CD4-positive, CD25-positive, alpha-beta regulatory T cell (primary cell): ENCODE measurements around the gene FGFRL1. TPM values are rescaled to one million over a fixed set of nuclear protein-coding genes. Genes with fewer than 3 reads are reported as not detected.

ENCODE experiments used
- ATAC-seq, 2 donors: fragments of 150-1000 bp; cut with Tn5 transposase; one replicate each; pipeline ENCODE4 v1.10.0; 2021; ENCODE audit warnings: low read depth in 2 of 2, moderate number of reproducible peaks in 2 of 2, moderate library complexity in 1 of 2
- DNase-seq, 3 donors: peaks; one replicate each; pipeline versions ENCODE4 v3.0.0 to v3.0.0-alpha.2; 2012 to 2022; ENCODE audit warnings: mixed read lengths in 1 of 3
- H3K27ac ChIP-seq: one replicate; pipeline ENCODE4 v1.7.0; 2013; ENCODE audit warnings: mild to moderate bottlenecking, low read length; ENCODE audit not compliant: insufficient read depth, poor library complexity, severe bottlenecking
- H3K27me3 ChIP-seq: one replicate; pipeline ENCODE4 v1.7.0; 2013; ENCODE audit warnings: low read length; ENCODE audit not compliant: control insufficient read depth, insufficient read depth
- H3K36me3 ChIP-seq: one replicate; pipeline ENCODE4 v1.7.0; 2013; ENCODE audit warnings: mild to moderate bottlenecking, low read length, moderate library complexity; ENCODE audit not compliant: control insufficient read depth, insufficient read depth
- H3K4me1 ChIP-seq: 2 replicates; pipeline ENCODE4 v1.7.0; 2013; ENCODE audit warnings: mild to moderate bottlenecking, low read length; ENCODE audit not compliant: insufficient read depth, control insufficient read depth, poor library complexity, severe bottlenecking
- H3K4me3 ChIP-seq: one replicate; pipeline ENCODE4 v1.7.0; 2013; ENCODE audit warnings: low read depth, mild to moderate bottlenecking, low read length, moderate library complexity
- H3K9me3 ChIP-seq, 2 experiments: 1 replicate in 1 of 2; 2 replicates in 1 of 2; pipeline ENCODE4 v1.7.0; 2013; ENCODE audit warnings: low read length in 2 of 2, mild to moderate bottlenecking in 1 of 2, moderate library complexity in 1 of 2; ENCODE audit not compliant: control insufficient read depth in 2 of 2
- H3K27ac Mint-ChIP-seq, 3 donors: one replicate each; pipeline ENCODE4 v1.8.0; 2020 to 2022; ENCODE audit warnings: mild to moderate bottlenecking in 3 of 3, mixed read lengths in 3 of 3, moderate library complexity in 2 of 3
- H3K27me3 Mint-ChIP-seq: one replicate; pipeline ENCODE4 v1.8.0; 2022; ENCODE audit warnings: mild to moderate bottlenecking, mixed read lengths
- H3K36me3 Mint-ChIP-seq: one replicate; pipeline ENCODE4 v1.8.0; 2020; ENCODE audit warnings: mixed read lengths
- H3K4me1 Mint-ChIP-seq, 4 donors: one replicate each; pipeline ENCODE4 v1.8.0; 2020 to 2022; ENCODE audit warnings: mixed read lengths in 4 of 4, mild to moderate bottlenecking in 1 of 4
- H3K4me3 Mint-ChIP-seq, 4 donors: one replicate each; pipeline ENCODE4 v1.8.0; 2020 to 2022; ENCODE audit warnings: mild to moderate bottlenecking in 4 of 4, mixed read lengths in 4 of 4, moderate library complexity in 3 of 4
- H3K9me3 Mint-ChIP-seq, 7 donors: one replicate each; pipeline ENCODE4 v1.8.0; 2020 to 2022; ENCODE audit warnings: mixed read lengths in 7 of 7, mild to moderate bottlenecking in 3 of 7, moderate library complexity in 2 of 7
- polyA plus RNA-seq, 4 donors: library from polyadenylated mRNA; unstranded; fragments of 300-500 nt; fragmentation: Illumina TruSeq; gene quantifications; one replicate each; pipeline ENCODE4 v1.2.3, GENCODE V29; 2021
- total RNA-seq: library from RNA; stranded (reverse); gene quantifications from one replicate; pipeline ENCODE4 v1.2.3, GENCODE V29; 2022

Gene FGFRL1
- total and polyA plus RNA-seq, 5 donors from 2014 or later = 0.27 to 14.3 (median 0.35) TPM

GRCh38 chr4:987624-988513 is 23.6 kb upstream of the FGFRL1 start:
- ATAC-seq = no peak
- H3K27ac ChIP-seq = peak overlapping the region; percentile 75
- H3K4me3 Mint-ChIP-seq = peak overlapping the region; percentile 72 to 84 (median 78)

GRCh38 chr4:988726-989721 is 22.4 kb upstream of the FGFRL1 start:
- Histone ChIP-seq H3K4me1 (peaks cover 34% of the 10 kb centered on the region), H3K9me3 (no peaks in the 10 kb centered on the region), H3K4me3 (no peak overlapping the region), H3K36me3 (peaks cover 9% of the 10 kb centered on the region), H3K27me3 (no peaks in the 10 kb centered on the region), H3K27ac (no peak overlapping the region)
- Mint-ChIP-seq H3K9me3 (no peaks in the 10 kb centered on the region), H3K27me3 (no peaks in the 10 kb centered on the region), H3K27ac (no peak overlapping the region), H3K4me1 (peaks cover 0 to 33% (median 5%) of the 10 kb centered on the region in 4 donors), H3K36me3 (no peaks in the 10 kb centered on the region), H3K4me3 (peak overlapping the region in 3 of 4 donors; percentile 5 to 63 (median 32))
- ATAC-seq = no peak
- no peak for DNase-seq

More at GRCh38 chr4:987624-988513, 23.6 kb upstream of the FGFRL1 start:
- Histone ChIP-seq H3K9me3 (no peaks in the 10 kb centered on the region), H3K36me3 (peaks cover 9% of the 10 kb centered on the region), H3K4me1 (peaks cover 34% of the 10 kb centered on the region), H3K27me3 (no peaks in the 10 kb centered on the region), H3K4me3 (no peak overlapping the region)
- no peaks in the 10 kb centered on the region for H3K27me3 Mint-ChIP-seq
- peak overlapping the region in 1 of 3 donors; percentile 84 for H3K27ac Mint-ChIP-seq
- peaks cover 2% of the 10 kb centered on the region for H3K36me3 Mint-ChIP-seq
- no peaks in the 10 kb centered on the region for H3K9me3 Mint-ChIP-seq
- H3K4me1 Mint-ChIP-seq = peaks cover 0 to 33% (median 5%) of the 10 kb centered on the region in 4 donors
- DNase-seq = no peak

DNA sequence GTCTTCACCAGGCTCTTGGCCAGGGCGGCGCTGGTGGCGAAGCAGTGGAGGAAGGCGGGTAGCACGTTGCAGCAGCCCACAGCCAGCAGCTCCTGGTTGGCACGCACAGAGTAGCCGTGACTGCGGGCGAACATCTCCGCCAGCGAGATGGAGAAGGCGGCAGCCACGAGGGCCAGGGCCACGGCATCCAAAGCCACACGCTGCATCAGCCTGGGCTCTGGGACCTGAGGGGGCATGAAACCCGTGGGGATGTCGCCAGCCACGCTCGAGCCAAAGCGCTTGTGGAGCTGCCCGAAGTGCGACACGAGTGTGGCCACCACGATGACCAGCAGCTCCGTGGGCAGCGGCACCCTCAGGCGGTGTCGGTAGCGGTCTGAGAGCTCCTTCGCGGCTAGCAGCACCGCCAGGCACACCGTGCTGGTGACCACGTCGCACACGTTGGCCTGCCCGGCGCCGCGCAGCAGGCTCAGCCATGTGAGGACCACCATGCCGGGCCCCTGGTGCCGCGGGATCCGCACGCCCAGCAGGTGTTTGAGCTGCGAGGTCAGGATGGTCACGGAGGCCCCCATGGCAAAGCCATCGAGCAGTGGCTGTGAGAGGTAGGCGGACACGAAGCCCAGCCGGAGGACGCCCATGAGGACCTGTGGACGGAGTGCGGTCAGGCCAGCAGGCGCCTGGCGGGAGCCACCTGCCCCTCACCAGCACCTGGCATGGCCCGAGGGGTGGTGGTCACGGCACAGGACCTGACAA is 21.5 kb upstream of the FGFRL1 start:
- Histone ChIP-seq H3K27me3 (no peaks in the 10 kb centered on the region), H3K36me3 (peaks cover 9% of the 10 kb centered on the region), H3K4me3 (no peak overlapping the region), H3K4me1 (peaks cover 31% of the 10 kb centered on the region), H3K9me3 (no peaks in the 10 kb centered on the region), H3K27ac (no peak overlapping the region)
- DNase-seq = no peak
- Mint-ChIP-seq H3K4me1 (peaks cover 0 to 26% (median 5%) of the 10 kb centered on the region in 4 donors), H3K27me3 (no peaks in the 10 kb centered on the region), H3K9me3 (no peaks in the 10 kb centered on the region), H3K36me3 (no peaks in the 10 kb centered on the region), H3K4me3 (peak overlapping the region in 1 of 4 donors; percentile 13), H3K27ac (no peak overlapping the region)
- ATAC-seq = no peak

DNA sequence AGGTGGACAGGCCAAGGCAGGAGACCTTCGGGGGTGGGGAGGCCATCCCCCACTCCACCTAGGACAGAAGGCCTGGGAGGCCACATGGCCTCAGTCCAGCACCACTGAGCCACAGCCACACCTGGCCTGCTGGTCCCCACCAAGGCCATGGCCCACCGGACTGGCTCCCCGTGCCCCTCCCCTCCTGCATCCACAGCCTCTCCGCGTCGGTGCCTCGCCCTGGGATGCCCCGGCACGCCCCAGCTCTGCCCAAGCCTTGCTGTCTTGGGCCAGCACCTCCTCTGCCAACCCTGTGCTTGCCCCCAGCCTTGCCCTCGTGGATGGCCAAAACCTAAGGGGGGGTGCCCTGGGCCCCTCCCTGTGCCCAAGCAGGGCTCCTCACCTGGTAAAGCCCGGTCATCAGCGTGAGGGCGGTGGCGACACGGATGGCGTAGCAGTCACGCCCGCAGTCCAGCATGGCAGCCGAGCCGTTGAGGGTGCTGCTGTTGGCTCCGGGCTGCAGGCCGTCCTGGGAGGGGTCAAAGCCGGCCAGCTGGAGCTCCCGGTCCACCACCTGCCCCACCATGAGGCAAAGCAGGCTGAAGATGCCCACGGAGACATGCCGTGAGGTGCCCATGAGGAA is 20.6 kb upstream of the FGFRL1 start:
- no peaks in the 10 kb centered on the region for H3K36me3 Mint-ChIP-seq
- Histone ChIP-seq H3K4me3 (no peak overlapping the region), H3K36me3 (peaks cover 9% of the 10 kb centered on the region), H3K27me3 (no peaks in the 10 kb centered on the region), H3K4me1 (peaks cover 22% of the 10 kb centered on the region), H3K27ac (no peak overlapping the region), H3K9me3 (no peaks in the 10 kb centered on the region)
- H3K27me3 Mint-ChIP-seq = no peaks in the 10 kb centered on the region
- H3K4me1 Mint-ChIP-seq = peaks cover 0 to 16% (median 5%) of the 10 kb centered on the region in 4 donors
- H3K9me3 Mint-ChIP-seq = no peaks in the 10 kb centered on the region
- no peak overlapping the region for H3K27ac Mint-ChIP-seq
- DNase-seq = no peak
- no peak for ATAC-seq
- H3K4me3 Mint-ChIP-seq = no peak overlapping the region

DNA sequence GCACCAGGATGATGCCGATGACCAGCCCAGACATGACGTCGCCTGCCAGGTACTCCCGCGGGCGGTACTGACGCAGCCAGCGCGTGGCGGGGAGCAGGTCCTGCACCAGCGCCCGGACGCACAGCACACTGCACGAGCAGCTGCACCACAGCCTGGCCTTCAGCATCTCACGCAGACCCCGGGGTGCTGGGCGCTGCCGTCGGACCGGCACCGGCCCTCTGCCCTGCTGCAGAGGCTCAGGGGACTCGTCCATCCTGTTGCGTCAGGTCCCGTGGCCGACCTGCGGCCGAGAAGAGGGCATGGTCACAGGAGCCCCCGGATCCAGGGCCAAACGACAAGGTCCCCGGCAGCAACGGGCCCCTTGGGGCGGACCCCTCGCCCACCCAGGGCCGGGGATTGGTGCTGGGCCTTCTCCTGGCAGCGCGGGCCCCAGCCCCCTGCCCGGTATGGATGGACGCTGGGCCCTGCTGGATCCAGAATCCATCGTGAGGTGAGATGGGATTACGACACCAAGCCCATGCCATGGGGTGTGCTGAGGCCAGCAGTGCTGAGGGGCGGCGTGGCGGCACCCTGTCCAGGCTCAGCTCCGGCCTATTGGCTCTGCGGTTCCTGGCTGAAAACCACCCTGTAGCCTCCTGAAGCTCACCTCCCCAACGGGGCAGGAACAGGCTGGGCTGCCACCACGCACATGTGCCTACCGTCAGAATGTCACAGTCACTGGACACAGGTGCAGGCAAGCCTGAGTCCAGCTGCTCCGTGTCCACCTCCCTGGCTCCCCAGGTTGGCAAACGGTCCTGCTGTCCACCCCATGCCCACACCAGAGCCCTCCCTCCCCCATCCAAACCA is 19.8 kb upstream of the FGFRL1 start:
- H3K9me3 Mint-ChIP-seq = no peaks in the 10 kb centered on the region
- no peak for ATAC-seq
- Histone ChIP-seq H3K9me3 (no peaks in the 10 kb centered on the region), H3K27me3 (no peaks in the 10 kb centered on the region), H3K27ac (no peak overlapping the region), H3K36me3 (peaks cover 9% of the 10 kb centered on the region), H3K4me3 (no peak overlapping the region), H3K4me1 (peaks cover 14% of the 10 kb centered on the region)
- no peak for DNase-seq
- H3K4me3 Mint-ChIP-seq = no peak overlapping the region
- no peaks in the 10 kb centered on the region for H3K36me3 Mint-ChIP-seq
- H3K27ac Mint-ChIP-seq = no peak overlapping the region
- H3K4me1 Mint-ChIP-seq = peaks cover 0 to 8% (median 0%) of the 10 kb centered on the region in 4 donors
- H3K27me3 Mint-ChIP-seq = no peaks in the 10 kb centered on the region

GRCh38 chr4:992297-993110 is 18.9 kb upstream of the FGFRL1 start:
- Histone ChIP-seq H3K4me1 (peaks cover 14% of the 10 kb centered on the region), H3K4me3 (no peak overlapping the region), H3K9me3 (no peaks in the 10 kb centered on the region), H3K27ac (no peak overlapping the region), H3K36me3 (peaks cover 9% of the 10 kb centered on the region), H3K27me3 (no peaks in the 10 kb centered on the region)
- no peaks in the 10 kb centered on the region for H3K9me3 Mint-ChIP-seq
- DNase-seq = no peak
- H3K27me3 Mint-ChIP-seq = no peaks in the 10 kb centered on the region
- H3K36me3 Mint-ChIP-seq = no peaks in the 10 kb centered on the region
- no peak for ATAC-seq
- peaks cover 0 to 7% (median 0%) of the 10 kb centered on the region in 4 donors for H3K4me1 Mint-ChIP-seq
- no peak overlapping the region for H3K27ac Mint-ChIP-seq
- no peak overlapping the region for H3K4me3 Mint-ChIP-seq
